Testis (tissue), 2 donors: Measurements from ENCODE around the gene PLPPR1.

Experiments
- CTCF ChIP-seq, 3 experiments: fragments of 450-650 bp in 2 of 3; fragments of 200-600 bp in 1 of 3; sonication (generic) in 1 of 3; IDR thresholded peaks; one replicate each; pipeline ENCODE4 v1.5.1; 2016 to 2019; ENCODE audit warnings: antibody characterized with exemption in 3 of 3, mild to moderate bottlenecking in 2 of 3, moderate library complexity in 1 of 3
- POLR2A ChIP-seq: fragments of 450-650 bp; IDR thresholded peaks from one replicate; pipeline ENCODE4 v1.6.1; 2017; ENCODE audit warnings: antibody characterized with exemption, mild to moderate bottlenecking, moderate library complexity

- TF ChIP-seq CTCF (IDR thresholded peaks at IDR 0.05) (no peak), POLR2A (no peak)
Measured at GRCh38 chr9:101054657-101055056, 26.1 kb downstream of the PLPPR1 start.
